ENCODE data around the gene ATP6V0C.
A peak's percentile ranks its signal among the peaks of the same experiment; 100 is the strongest.
"Not testable (repeated sequence)": the region's sequence is repeated elsewhere in the genome, so short reads cannot be mapped to it uniquely, and the experiment has no call there.

The ATP6V0C gene

DNA sequence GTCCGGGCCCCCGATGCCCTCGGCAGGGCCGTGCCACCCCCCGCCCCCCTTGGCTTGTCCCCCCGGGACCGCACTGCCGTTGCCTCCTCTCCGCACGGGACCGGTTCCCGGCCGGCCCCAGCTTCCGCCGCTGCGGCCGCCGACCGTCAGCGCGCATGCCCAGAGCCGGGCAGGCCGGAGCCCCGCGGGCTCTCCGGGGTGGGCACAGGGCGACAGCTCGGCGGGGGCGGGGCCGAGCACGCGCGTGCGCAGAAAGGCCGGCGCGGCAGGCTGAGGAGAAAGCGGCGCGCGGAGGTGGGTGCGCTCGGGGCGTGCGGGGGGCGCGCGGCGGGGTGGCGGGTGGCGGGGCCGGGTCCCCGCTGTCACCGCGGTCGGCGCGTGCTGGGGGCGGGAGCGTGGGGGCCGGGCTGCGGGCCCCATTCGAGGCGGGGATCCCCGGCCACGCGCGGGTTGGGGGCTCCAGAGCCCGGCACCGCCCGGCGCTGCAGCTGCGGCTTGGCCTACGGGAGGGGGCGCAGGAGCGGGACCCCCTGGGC, 38.8 kb upstream of the ATP6V0C start, which contains the start of gene TBC1D24:
Gene TBC1D24 (plus strand): TSS at position 251 of the 536 bp plus-strand sequence. CDS start 21,022 bp downstream, outside the sequence.
- DNase-seq (ENCODE audit: low read depth): peak; percentile 53

DNA sequence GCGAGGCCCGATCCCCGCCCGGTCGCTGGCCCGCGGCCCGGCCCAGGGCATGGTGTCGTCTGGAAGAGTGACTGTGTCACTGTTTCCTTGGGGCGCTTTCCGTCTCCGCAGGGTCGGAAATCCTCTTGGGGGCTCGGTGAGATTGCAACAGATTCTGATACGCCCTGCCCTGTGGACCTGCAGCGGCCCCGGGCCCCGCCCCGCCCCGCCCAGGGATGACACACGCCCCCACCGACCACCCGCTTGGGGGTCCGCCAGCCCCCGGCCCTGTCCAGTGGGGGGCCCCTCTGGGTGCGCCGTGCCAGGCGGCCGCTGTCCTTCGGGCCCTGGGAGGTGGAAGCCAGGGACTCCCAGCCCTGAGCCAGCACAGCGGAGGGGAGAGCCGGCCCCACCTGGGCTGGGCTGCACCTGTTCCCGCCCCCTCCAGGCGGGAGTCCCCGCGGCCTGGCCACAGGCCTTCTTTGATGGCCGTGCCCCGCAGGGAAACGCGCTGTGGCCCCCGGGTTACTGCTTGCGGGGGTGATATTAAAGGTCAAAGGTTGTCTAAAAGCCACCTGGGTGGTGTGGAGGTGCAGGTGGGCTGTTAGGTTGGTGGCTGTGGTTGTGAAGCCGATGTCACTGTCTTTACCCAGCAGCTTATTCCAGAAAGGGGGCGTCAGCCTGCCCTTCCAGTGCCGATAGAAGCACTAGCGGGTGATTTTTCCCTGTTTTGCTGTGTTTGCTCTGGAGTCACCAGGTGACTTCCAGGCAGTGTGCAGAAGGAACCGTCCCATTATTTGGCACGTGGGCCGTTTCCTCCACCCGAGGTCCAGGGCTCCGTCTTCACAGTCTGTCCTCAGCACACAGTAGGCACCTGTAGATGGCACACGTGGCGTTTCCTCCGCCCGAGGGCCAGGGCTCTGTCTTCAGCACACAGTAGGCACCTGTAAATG, 38.1 kb upstream of the ATP6V0C start:
- no peak for DNase-seq (ENCODE audit: low read depth)

DNA sequence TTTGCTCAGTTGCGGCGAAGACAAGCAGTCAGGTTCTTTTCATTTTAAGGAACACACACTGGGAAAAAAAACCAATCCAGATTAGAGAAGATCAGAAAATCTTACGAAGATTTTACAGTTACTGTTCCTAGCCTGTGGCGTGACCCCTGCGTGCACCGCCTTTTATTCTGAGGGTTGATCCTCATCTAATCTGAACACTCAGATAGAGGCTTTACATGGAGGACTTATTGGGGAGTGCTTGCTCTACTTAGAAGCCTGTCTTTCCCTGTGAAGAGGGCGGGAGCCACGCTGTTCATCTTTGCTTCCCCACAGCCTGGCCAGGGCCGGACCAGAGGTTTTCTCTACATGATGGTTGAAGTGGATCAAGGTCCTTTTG, 37.4 kb upstream of the ATP6V0C start:
- DNase-seq (ENCODE audit: low read depth): no peak

DNA sequence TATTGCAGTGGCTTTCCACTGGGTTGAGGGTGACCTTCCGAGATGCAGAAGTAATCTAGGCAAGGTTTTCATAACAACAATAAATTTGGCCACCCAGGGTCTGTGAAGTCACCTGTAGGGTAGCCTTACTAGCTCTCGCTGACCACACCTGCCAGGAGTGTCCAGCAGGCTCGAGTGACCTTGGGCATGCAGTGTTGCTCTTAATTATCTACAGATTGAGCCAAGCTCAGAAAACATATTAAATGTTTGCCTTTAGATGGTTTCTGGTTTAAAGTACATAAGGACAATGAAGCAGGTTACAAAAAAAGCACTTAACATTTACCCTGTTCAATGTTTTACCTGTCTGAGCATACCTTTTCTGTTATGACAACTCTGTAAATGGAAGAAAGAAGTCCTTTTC, 37.0 kb upstream of the ATP6V0C start:
- no peak for DNase-seq (ENCODE audit: low read depth)

DNA sequence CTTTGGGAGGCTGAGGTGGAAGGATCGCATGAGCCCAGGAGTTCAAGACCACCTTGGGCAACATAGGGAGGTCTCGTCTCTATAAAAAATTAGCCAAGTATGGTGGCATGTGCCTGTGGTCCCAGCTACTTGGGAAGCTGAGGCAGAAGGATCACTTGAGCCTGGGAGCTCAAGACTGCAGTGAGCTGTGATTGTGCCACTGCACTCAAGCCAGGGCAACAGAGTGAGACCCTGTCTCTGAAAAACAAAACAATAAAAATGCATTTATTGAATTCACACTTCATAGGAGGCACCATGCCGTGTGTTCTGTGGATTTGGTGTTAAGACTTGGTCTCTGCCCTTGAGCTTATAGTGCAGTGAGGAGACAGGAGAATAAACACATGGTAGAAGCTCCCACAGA, 36.4 kb upstream of the ATP6V0C start:
- DNase-seq (ENCODE audit: low read depth): no peak

DNA sequence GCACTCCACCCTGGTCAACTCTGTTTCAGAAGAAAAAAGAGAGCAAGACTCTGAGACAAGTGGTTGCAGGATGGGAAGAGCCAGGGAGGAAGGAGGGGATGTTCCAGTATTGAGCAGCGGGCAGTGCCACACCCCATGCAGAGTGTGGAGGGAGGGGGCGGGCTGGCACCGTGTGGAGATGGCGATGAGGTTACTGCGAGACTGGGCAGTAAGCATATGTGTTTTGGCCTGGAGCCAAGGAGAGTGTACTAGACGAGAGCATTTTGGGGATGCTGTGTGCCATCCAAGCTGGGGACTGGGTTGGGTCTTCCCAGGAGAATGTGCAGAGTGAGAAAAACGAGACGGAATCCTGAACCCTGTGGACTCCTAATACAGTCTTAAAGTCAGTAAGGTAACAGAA, 35.5 kb upstream of the ATP6V0C start:
- DNase-seq (ENCODE audit: low read depth): no peak

DNA sequence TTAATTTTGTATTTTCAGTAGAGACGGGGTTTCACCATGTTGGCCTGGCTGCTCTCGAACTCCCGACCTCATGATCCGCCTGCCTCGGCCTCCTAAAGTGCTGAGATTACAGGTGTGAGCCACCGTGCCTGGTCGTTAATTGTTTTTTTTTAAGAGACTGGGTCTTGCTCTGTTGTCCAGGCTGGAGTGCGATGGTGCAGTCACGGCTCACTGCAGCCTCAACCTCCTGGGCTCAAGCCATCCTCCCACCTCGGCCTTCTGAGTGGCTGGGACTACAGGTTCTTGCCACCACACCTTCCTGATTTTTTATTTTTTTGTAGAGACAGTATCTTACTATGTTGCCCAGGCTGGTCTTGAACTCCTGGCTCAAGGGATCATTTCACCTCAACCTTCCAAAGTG, 33.8 kb upstream of the ATP6V0C start:
- not testable (repeated sequence) for DNase-seq (ENCODE audit: low read depth)

DNA sequence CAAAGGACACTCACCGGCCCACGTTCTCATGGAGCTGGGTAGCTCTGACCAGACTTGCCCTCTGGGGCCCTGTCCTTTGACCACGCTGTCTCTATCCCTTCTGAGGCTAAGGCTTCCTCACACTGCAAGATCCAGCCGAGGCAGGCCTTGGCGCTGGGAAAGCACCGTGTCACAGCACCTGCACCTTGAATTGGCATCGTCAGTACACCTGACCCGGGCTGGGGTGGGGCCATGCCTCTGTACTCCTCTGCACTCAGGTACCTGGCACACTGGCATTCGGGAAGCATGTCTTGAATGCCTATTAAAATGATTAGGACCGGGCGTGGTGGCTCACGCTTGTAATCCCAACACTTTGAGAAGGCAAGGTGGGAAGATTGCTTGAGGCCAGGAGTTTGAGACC, 32.8 kb upstream of the ATP6V0C start:
- no peak for DNase-seq (ENCODE audit: low read depth)

DNA sequence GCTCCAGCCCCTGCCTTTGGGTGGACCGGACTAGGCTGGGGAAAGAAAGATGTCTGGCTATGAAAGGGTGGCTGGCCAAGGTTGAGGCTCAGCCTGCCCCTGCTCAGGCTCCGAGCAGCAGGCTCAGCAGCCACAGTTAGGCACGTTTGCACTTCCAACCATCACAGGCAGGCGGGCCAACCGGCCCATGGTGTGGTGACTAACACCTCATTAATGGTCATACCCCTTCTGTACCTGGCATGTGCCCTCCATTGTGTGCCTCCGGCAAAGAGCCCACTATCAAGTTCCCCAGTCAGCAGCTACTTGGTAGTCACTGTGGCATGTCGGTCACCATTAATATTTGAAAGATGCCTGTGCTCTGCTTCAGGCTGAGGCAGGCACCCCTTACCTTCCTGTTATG, 32.1 kb upstream of the ATP6V0C start:
- DNase-seq (ENCODE audit: low read depth): no peak

DNA sequence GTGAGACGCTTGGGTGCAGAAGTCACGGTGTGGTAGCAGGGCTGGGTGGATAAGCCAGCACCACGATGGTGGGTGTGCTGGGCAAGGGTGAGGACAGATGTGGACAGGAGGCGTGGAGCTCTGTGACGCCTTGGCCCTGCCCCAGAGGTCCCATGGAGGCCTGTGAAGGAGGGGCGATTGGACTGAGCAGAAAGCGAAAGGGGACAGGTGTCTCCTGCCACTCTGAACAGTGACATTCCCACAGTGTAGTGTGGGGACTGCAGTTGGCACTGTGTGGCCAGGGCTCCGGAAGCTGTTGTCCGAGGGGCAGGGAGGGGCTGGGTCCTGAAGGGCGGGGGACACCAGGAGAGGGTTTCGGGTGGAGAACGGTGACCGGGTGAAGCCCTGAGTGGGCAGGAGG, 31.5 kb upstream of the ATP6V0C start:
- DNase-seq (ENCODE audit: low read depth): no peak

DNA sequence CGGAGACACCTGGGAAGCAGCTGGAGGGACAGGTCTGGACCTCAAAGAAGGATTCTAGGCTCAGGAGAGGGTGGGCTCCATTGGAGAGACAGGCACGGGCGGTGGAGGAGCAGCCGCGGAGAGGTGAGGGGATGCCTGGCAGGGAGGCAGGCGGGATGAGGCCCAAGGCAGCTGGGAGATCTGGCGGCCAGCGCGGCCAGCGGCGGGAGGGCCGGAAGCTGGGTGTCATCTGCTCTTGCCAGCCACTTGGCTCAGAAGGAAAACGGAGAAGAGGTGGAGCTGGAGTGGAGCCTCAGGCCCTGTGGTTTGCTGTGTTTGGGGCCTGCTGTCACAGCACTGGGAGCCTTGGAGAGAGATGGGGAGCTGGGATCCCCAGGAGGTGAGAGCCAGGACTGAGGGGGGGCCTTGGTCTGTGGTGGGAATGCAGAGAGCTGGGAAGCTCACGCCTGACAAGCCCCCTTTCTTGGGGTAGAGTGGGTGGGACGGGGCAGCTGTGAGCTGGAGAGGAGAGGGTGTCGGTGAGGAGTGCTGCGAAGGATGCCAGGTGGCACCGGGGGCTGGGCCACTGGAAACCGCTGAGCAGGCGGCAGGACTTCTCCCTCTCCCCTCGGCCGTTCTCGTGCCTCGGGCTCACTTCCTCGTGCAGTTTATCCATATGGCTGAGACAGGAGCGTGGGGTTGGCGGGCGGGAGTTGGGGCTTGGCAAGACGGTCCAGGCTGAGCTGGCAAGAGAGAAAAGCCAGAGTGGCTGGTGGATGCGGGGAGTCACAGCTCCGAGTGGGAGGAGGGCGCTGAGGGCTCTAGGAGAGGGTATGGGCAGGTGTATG, 30.8 kb upstream of the ATP6V0C start:
- DNase-seq (ENCODE audit: low read depth): no peak

DNA sequence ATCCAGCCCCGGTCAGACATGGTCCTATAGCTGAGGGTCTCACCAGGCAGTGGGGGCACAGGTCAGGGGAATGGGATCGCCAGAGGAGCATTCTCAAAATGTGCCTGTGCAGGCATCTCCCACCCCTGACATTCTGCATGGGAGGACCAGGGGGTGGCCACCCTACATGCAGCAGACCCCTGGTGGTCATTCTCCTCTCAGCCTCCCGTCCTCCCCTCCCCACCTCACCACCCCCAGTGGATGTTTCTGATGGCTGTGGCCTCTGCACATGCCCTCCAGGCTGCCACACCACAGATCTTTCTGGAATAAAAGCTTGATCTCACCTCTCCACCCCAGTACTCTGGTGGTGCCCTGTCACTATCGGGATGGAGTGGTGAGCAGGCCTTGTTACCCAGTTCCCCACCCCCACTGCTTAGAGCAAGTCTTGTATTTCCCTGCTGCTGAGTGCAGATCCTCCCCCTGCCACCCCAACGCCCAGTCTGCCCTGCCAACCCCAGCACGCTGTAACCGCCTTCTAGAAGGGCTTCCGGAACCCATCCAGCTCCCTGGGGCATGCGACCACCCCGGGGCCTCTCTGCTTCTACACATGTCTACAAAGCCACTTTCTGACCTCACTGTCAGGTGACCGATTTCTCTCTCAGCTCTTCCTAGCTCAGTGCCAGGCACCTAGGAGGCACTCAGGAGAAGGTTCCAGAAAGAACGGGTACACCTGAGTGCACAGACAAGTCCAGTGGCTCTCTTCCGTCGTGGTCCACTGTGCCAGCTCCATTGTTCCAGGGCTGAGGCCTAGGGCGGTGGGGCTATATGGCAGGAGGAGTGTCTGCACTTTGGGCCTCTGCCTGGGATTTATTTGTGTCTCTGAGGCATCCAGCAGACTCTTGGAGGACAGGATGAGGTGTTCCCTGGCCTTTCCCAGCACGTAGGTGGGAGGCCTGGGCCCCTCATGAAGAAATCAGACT, 29.5 kb upstream of the ATP6V0C start:
- DNase-seq (ENCODE audit: low read depth): no peak

DNA sequence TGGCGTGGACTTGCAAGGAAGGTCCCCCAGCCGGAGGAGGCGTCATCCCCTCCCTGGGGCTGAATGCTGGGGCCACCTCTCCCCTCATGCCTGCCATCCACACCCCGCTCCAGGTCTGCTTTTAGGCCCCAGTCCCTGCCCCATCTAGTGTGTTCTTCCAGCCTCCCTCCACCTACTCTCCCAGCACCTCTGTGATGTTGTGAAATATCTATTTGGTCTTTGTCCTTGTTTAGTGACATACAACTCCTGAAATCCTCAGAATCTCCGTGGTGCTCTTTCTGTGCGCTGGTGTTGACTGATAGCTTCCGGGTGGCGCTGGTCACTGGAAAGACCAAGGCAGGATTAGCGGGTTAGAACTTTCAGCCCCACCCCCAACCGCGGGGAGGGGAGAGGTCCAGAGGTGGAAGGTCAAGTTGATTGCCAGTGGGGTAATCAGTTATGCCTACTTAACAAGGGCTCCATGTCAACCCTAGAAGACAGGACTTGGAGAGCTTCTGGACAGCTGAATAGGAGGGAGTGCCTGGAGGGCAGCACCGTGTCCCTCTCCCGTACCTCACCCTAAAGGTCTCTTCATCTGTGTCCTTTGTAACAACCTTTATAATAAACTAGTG, 28.7 kb upstream of the ATP6V0C start:
- DNase-seq (ENCODE audit: low read depth): no peak

DNA sequence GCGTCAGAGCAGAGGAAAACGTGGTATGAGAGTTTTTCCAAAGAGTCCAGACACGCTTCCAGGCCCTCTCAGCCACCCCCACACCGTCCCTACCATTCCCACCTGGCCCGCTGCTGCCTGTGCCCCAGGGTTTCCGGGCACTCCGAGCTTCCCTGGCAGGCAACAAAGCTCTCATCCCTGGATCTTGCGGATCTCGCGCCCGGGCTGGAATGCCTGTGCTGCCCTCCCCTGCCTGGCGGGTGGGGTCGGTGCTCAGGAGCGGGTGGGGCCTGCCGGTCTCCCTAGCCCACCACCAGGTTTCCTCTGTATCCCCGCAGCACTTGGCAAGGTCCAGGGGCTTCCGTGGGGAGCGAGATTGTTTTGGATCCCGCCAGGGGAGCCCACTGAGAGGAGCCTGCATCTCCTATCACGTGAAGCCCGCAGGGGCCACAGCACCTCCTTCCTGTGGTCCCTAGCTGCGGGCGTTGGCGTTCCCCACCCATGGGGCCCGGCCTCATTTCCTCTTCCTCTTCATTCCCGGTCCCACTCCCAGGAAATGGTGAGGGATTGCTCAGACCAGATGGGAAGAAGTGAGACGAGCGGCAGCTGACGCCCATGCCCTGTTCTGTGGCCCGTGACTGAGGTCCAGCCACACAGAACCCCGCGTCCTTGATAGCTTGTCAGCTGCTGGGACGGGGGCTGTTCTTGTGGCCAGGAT, 27.8 kb upstream of the ATP6V0C start:
- DNase-seq (ENCODE audit: low read depth): no peak

DNA sequence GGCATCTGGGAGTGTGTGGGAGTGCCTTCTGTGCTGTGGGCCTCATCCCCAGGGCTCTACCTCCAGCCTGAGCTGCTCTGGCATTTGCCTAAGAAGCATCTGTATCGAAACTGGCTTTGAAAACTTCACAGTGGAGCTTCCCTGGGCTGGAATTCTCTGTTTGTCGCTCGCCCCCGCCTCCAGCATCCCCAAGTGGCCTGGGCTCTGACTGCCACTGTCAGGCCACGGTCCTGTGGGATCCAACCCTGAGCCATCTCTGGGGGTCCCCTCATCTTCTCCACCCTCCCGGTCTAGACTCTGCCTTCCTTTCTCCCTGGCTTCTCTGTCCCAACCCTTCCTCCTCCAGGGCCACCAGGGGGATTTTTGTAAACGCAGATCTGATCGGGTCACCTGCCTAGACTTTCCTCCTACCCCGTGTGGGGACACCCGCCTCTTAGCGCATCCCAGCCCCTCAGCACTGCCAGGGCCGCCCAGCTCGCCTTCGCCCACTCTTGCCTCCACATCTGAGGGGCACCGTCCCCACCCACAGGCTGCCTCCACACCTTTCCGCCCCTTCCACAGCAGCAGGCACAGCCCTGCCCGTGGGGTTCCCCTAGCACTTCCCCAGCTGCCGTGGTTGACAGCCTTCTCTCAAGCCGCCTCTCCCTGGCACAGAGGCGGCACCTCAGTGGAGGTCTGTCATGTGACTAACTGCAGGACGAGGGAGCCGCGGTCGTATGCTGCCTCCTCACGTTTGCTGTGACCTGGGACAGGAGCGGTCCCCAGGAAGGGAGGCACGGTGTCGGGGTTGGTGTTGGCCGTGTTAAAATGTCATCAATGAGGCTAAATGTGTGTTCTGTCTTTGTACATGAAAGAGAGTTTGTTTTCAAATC, 26.9 kb upstream of the ATP6V0C start:
- DNase-seq (ENCODE audit: low read depth): peak; percentile 73

DNA sequence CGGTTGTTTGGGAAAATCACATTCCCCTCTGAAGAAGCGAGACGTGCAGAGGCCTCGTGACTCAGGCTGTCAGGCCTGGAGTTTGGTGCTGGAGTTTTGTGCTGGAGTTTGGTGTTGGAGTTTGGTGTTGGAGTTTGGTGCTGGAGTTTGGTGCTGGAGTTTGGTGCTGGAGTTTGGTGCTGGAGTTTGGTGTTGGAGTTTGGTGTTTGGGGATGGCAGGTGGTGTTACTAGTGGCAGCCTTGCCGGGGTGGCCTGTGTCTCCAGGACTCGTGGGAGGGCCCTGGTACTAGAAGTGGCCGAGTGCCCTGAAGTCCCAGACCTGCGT, 26.3 kb upstream of the ATP6V0C start:
- no peak for DNase-seq (ENCODE audit: low read depth)

DNA sequence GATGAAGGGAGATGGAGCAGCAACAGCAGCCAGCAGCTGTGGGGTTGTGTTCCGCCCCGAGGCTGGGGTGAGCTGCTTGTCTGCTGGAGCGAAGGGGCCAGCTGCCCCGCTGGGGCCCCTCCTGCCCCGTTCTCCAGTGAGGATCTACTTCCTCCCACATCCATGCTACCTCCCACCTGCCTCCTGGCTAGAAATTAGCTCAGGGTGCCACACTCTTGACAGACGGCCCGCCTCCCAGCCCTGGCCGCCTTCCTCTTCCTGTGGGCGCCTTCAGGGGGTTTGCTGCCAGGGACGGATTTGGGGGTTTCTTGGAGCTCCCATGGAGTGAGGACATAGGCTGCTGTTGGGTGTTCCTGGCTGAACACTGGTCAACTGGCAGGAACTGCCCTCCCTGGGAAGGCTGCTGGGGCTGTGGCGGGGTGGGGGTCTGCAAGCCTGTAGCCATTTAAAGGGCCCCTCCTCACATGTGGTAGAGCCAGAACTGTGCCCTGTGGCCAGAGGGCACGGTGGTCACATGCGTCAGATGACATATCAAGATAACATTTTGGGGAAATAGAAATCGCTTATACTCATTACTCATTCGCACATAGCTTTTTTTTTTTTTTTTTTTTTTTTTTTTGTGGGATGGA, 25.7 kb upstream of the ATP6V0C start:
- DNase-seq (ENCODE audit: low read depth): no peak

DNA sequence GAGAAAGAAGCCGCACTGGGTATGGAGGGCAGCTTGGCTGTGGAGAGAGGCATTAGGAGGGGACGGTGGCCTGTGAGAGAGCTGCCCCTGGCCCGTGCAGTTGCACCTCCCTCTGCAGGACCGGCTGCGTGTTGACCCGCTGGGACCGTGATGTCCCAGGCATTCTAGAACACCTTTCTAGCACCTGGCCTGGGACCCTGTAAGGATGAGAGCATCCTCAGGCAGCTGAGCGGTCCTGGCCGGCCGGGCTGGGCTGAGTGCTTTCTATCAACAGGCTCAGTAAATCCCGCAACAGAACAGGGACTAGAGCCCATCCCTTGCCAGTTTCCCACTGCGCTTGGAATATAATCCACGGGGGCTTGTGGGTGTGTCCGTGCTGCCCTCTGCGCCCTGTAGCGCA, 24.2 kb upstream of the ATP6V0C start:
- no peak for DNase-seq (ENCODE audit: low read depth)

Data from T follicular helper cell (primary cell).